ENCODE data around the gene ANKRD63.

- TF ChIP-seq POLR2AphosphoS5 (IDR thresholded peaks at IDR 0.05), result no peak
- no peak for TF ChIP-seq CTCF (IDR thresholded peaks at IDR 0.05 in 8 of 11, conservative IDR thresholded peaks at IDR 0.05 in 3 of 11)
Measured at GRCh38 chr15:40265355-40265754, 17.5 kb downstream of the ANKRD63 start.
